GM23248 (cell line): ENCODE measurements around the gene SNX11.

Experiments used
- EZH2 ChIP-seq: fragments of 200-600 bp; sonication (generic); IDR thresholded peaks from 2 replicates; pipeline ENCODE4 v1.6.1; 2018; ENCODE audit warnings: antibody characterized with exemption, mild to moderate bottlenecking; ENCODE audit not compliant: insufficient read depth, poor library complexity, severe bottlenecking
- EZH2phosphoT487 ChIP-seq: fragments of 200-600 bp; sonication (generic); IDR thresholded peaks from 2 replicates; pipeline ENCODE4 v1.6.1; 2018; ENCODE audit warnings: antibody characterized with exemption, moderate library complexity, mild to moderate bottlenecking, low read depth; ENCODE audit not compliant: insufficient read depth

- TF ChIP-seq EZH2 = no peak
- TF ChIP-seq EZH2phosphoT487 = no peak
Measured at GRCh38 chr17:48162946-48163506, 55.5 kb downstream of the SNX11 start.
